AG20443 (cell line): ENCODE data around the gene CCDC78.

ENCODE experiments used
- DNase-seq: peaks from one replicate; pipeline ENCODE4 v3.0.0; 2012; ENCODE audit warnings: low spot score, mixed read lengths

The CCDC78 gene

DNA sequence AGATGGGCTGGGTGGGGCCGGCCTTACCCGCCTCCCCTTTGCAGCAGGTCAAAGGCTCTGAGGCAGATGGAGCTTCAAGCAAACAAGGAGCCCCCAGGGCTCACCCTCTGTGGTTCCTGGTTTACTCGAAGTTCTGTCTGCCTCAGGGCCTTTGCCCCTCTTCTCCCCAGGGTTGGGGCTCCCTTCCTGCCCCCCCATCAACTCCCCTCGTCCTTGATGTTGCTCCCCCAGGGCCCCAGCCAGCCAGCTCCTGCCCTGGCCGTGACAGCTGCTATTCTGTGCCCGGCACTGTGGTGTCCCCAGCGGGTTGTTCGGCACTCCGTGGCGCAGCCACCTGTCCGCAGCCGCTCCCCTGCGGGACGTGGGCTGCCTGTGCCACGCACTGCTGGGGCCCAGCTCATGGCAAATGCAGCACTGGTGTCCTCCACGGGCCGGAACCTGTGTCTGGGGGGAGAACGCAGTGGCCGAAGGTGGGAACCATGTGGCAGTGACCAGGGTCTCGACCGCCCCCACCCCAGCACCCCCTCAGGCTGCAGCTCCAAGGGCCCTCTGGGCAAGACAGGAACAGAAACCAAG, 15.7 kb downstream of the CCDC78 start:
- DNase-seq: no peak

DNA sequence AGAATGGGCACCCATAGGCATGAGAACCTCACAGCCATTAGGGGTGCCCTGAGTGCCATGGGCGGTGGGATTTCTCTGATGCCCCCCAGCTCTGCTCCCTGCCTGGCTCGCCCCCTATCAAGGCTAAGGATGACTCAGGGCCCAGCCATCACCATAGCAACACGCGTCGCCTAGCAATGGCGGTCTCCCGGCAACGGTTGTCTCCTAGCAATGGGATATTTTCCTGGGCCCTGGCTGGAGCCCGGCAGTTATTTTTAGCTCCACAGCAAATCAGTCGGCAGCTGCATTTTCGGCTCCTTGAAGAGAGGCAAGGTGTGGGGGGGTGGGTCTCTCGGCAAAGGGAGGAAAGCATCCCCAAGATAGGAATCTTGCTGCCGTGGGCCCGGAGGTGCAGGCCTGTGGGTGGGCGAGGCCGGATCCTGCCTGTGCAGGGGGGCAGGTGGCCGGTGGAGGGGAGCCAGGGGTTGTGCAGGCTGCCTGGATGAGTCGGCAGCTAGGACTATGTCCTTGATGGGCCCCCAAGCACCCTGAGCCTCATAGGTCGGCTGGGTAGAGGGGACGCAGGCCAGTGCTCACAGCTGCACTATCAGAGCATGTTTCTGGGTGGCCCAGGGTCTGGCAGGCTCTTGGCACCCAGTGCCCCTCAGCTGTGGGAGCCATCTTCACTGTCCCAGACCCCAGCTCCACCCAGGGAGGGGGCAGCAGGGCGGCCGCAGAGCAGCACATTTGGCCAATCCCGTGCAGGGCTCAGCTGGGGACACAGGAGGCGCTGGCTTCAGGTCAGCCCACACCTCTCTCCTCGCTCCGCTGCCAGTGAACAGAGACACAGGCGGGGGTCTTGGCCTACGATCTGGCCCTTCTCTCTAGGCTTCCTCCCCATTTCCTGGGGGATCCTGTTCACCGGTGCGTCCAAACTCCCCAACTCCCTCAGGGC, 16.4 kb downstream of the CCDC78 start:
- DNase-seq: peak; percentile 85

- no peak for DNase-seq
Measured at GRCh38 chr16:708959-709358, 17.3 kb downstream of the CCDC78 start.

DNA sequence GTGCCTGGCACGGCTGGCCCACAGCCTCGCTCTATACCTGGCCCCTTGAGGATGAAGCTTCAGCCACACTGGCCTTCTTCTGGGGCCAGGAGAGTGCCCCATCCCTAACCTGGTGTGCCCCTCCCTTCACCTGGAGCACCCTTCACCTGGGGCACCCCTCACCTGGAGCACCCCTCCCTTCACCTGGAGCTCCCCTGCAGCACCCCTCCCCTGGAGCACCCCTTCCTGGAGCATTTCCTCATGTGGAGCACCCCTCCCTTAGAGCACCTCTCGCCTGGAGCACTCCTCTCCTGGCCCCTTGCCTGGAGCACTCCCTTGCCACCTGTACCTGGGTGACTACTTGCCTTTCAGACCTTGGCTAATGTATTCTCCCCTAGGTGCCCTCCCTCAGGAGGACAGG, 18.2 kb downstream of the CCDC78 start:
- no peak for DNase-seq

- no peak for DNase-seq
Measured at GRCh38 chr16:707062-707538, 19.1 kb downstream of the CCDC78 start.

DNA sequence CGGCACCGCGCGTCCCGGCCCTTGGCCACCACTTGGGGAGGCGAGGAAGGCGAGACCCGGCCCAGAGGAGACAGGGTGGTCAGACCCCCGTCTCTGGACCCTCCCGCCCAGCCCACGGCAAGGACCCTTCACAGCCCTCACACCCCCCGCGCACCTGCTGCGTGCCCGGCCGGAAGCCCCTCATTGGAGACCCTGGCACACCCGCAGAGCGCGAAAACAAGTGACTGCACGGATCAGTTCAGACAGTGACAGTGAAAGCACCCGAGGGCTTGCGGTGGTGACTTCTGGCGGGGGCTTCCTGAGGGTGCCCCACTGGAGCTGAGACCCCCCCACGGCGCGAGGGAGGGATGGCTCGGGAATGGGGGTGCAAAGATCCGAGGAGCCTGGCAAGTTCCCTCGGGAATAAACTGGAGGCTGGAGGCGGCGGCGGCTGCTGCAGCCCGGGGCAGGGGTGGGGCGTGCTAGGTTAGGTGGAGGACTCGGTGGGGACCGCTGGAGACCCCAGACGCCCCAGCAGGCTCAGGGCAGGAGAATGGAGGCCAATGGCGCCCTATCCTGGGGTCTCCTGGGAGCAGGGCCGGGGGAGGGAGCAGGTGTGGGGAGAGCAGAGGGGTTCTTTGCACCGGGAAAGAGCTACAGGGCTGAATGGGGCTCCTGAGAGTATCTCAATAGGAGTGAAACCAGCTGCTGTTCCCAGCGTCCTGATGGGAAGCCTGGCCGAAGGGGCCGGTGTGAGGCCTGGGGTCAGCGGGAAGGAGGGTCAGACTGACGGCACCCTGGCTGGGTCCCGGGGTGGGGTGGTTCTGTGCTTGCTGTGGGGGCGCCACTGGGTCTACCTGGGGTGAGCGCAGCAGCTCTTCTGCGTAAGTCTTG, 19.8 kb downstream of the CCDC78 start:
- no peak for DNase-seq

DNA sequence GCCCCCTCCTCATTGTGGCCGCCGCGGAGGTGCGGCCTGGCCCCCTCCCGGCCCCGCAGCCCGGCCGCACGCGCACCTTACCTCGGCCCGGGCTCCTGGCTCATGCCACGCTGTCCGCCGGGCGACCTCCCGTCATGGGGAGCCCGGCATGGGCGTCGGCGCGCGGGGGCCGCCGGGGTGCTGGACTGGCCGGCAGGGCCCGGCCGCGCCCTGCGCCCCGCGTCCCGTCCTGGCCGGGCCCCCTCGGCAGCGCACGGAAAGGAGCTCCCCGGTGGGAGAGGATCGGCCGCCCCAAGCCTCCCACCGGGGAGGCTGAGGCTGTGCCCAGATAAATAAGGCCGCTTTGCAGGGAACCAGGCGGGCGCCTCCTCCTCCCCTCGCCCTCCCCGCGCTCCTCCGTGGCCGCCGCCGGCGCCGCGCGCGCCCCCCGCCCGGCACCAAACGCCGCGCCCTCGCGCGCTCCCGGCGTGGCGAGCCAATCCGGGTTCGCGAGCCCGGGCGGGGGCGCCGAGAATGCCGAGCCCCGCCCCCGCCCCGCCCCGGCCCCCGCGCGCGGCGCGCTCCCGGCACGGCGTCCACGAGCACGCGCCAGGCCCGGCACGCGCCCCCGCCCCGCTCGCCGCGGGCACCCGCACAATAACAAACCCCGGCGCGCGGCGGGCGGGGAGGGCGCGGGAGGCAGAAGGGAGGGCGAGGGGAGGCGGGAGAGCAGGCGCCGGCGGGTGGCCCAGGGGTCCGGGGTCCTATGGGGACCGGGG, 20.6 kb downstream of the CCDC78 start, which contains the start of gene FBXL16:
TSS of gene FBXL16 (minus strand) at position 371 of the 758 bp plus-strand sequence. CDS start 8,396 bp downstream, outside the sequence.
- peak; percentile 41 for DNase-seq

DNA sequence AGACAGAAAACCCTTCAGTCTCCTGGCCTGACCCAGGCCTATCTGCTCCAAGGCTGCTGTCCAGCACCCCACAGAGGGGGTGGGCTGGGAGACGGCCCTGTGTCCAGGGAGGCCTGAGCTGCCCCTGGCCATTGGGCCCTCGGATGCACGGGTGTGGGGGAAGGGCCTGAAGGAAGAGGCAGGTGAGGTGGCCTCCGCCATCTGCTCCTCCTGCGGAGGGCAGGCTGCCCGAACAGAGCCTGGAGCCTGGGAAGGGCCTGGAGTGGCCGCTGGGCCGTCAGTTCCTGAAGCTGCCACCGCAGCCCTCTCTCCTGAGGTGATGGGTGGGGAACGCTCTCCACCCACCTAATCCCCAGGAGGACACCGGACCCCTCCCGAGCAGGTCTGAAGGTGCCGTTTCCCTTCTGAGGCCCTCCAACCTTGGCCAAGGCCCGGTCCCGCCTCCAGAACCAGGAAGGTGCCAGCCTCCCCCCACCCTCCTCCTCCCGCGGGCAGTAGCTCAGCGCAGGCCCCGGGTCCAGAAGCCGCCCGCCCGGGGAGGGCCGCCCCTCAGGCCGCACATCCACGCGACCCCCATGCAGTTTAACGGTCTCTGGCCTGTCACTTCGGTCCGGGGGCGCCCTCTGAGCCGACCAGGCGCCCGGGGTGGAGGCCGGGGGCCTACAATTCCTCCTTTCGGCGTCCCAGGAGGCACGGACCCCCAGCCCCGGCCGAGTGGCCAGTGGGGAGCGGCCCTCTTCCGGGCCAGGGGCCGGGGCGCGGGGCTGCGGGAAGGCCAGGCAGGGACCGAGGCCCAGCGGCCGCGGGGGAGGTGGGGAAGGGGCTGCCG, 21.5 kb downstream of the CCDC78 start:
- no peak for DNase-seq

DNA sequence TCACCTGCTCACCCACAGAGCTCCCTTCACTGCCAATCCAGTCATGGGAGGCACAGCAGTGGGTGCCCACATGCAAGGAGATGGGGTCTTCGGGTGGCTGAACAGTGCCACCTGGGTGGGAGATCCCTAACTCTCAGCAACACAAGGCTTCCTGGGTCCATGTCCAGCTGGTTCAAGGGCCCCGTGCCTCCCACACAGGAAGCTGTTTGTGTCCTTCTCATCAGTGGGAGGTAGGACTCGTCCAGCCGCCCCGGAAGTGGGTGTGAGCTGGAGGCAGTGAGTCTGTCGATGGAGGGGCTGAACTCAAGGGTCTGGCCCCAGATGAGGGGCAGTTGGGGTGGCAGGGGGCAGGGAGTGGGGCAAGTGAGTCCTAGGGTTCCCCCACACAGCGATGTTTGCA, 22.2 kb downstream of the CCDC78 start:
- DNase-seq: no peak

- no peak for DNase-seq
Measured at GRCh38 chr16:703406-703805, 22.8 kb downstream of the CCDC78 start.

- DNase-seq: no peak
Measured at GRCh38 chr16:702341-702740, 23.9 kb downstream of the CCDC78 start.

GRCh38 chr16:700684-701584, 25.3 kb downstream of the CCDC78 start:
- peak; percentile 71 for DNase-seq

DNA sequence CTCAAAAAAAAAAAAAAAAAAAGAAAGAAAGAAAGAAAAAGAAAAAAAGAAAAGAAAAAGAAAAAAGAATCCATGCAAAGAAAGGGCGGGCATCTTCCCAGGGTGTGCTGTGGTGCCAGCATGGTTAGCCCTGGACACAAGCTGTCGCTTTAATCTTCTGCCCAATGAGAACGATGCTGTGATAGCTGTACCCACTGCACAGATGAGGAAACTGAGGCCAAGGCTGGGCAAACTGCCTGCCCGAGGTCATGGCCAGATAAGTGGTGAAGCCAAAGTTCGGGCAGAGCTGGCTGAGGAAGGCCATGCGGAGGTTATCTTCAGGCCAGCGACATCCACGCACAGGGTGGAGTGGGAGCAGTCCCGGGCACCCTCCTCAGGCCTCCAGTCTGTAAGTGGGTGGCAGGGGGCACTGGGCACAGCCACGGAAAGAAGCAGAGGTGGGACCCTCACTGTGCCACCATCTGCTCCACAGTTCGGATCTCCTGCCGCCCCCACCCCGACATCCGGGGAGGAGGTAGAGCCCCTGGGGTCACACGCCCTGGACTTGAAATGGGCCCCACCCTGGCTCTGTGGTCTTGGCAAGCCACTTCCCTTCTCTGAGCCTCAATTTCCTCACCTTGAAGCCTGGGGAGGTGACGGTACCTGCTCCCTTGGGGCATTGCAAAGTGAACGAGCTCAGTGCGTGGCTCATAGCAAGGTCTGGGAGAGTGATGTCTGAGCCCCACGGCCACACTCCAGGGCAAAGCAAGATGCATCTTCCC, 27.2 kb downstream of the CCDC78 start:
- no peak for DNase-seq

DNA sequence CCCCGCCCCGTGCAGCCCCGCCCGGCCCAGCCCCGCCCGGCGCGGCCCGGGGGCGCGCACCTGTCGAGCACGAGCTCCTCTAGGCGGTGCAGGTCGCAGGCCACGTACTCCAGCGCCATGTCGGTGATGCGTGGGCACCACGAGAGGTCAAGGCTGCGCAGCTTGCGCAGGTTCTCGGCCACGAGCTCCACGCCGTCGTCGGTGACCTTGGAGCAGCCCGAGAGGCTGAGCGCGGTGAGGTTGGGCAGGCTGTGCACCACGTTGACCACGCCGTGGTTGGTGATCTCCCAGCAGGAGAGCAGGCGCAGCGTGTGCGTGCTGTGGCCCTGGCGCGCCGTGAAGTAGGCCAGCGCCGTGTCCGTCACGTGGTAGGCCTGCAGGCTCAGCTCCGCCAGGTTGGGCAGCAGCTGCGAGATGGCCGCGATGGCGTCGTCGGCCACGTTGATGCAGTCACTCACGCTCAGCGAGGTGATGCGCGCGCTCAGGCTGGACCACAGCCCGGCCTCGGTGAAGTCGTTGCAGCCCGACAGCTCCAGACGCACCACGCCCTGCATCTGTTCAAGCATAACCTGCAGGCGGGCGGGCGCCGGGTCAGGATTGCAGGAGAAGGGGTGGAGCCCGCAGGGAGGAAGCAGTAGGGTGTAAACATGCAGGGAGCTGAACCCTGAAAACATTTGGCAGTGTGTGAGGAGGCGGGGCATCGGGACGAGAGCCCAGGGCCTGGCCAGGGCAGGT, 30.7 kb downstream of the CCDC78 start:
- peak; percentile 32 for DNase-seq

- DNase-seq: no peak
Measured at GRCh38 chr16:694863-695354, 31.3 kb downstream of the CCDC78 start.

GRCh38 chr16:694187-694862, 31.9 kb downstream of the CCDC78 start:
- DNase-seq: no peak

DNA sequence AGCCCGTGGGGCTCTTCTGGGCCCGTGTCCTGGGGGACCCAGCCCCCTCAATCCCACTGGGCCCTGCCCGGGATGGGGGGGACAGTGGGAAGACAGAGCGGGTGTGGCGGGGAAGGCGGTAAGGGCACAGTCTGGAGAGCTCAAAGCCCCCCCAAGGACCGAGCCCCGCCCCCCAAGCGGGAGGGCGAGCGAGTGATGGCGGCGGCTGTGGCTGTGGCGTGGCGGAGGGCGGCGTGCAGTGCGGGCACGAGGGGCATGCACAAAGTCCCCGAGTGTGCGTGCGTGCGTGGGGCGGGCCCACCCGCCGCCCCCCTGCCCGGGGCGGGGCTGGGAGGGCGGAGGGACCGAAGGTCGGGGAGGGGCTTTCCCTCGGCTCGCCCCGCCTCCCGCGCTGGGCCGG, 32.5 kb downstream of the CCDC78 start:
- no peak for DNase-seq
